HFFc6 (cell line): ENCODE measurements around the gene ENTPD6. TPM values are rescaled to one million over a fixed set of nuclear protein-coding genes. Genes with fewer than 3 reads are reported as not detected.

Experiments used
- DNase-seq: peaks from one replicate; pipeline ENCODE4 v3.0.0-alpha.2; 2018
- H3K27ac Mint-ChIP-seq: 2 replicates; pipeline ENCODE4 v1.8.0; 2020; ENCODE audit warnings: mild to moderate bottlenecking, mixed read lengths
- H3K27me3 Mint-ChIP-seq: 2 replicates; pipeline ENCODE4 v1.8.0; 2021; ENCODE audit warnings: mild to moderate bottlenecking, moderate library complexity, mixed read lengths; ENCODE audit not compliant: insufficient read depth
- H3K36me3 Mint-ChIP-seq: 2 replicates; pipeline ENCODE4 v1.8.0; 2021; ENCODE audit warnings: low read depth, mixed read lengths
- H3K4me1 Mint-ChIP-seq: 2 replicates; pipeline ENCODE4 v1.8.0; 2020; ENCODE audit warnings: low read depth, mixed read lengths
- H3K4me3 Mint-ChIP-seq: 2 replicates; pipeline ENCODE4 v1.8.0; 2020; ENCODE audit warnings: mild to moderate bottlenecking, moderate library complexity, mixed read lengths
- H3K9me3 Mint-ChIP-seq: 2 replicates; pipeline ENCODE4 v1.8.0; 2020; ENCODE audit warnings: mild to moderate bottlenecking, mixed read lengths
- CTCF ChIP-seq: fragments of 200-600 bp; sonication (generic); IDR thresholded peaks from 2 replicates; pipeline ENCODE4 v1.5.0; 2021; ENCODE audit warnings: antibody characterized with exemption, mild to moderate bottlenecking
- total RNA-seq, 6 experiments: library from RNA; stranded (reverse); fragmentation: NEBNext Ultra II Directional; extraction: Animal tissue kit (Norgen Biotek cat#: 25700); gene quantifications; 2 replicates in 1 of 6; 3 replicates in 5 of 6; pipeline ENCODE4 v1.2.3, GENCODE V29; 2021

Gene ENTPD6
- total RNA-seq, 6 experiments from 2014 or later = 46.2 to 53.2 (median 51.6) TPM

DNA sequence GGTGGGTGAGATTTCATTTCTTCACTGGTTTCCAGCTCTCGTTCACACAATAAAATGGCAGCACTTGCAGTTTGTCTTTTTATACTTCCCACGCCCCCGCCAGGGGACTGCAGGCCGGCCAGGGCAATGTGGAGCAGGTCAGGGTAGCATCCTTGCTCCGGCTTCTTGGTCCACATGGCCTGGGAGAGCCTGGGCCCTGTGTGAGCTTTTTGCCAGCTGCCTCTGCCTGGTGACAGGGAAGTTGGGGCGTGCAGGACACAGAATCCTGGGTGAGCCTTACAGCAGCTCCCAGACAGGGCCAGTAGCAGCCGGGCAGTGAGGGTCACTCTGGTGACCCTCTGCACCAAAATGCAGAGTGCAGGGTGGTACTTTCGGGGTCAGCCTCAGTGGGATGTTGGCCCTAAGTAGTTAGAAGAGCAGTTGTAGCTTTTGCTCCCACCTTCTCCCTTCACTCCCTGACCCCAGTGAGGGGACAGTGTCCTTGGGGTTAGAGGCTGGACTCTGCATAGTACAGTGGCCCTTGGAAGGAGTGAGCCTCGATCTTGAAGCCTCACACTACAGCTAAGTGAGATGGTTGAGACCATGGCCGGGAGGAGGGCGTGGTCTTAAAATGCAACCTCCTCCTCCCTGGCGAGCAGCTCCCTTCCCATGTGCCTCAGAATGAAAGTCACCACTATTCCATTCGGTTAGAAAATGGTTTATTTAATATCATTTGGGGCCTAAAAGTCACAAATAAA, 76.1 kb downstream of the ENTPD6 start:
- Mint-ChIP-seq H3K4me1 (no peaks in the 10 kb centered on the region), H3K4me3 (no peak overlapping the region), H3K27me3 (no peaks in the 10 kb centered on the region), H3K9me3 (no peaks in the 10 kb centered on the region), H3K27ac (no peak overlapping the region), H3K36me3 (peaks cover 11% of the 10 kb centered on the region; the same call in 1 of the 2 replicates)
- TF ChIP-seq CTCF = no peak
- DNase-seq = no peak

- no peaks in the 10 kb centered on the region for H3K4me1 Mint-ChIP-seq
- DNase-seq = no peak
- no peak overlapping the region for H3K27ac Mint-ChIP-seq
- peaks cover 2% of the 10 kb centered on the region; the same call in 1 of the 2 replicates for H3K27me3 Mint-ChIP-seq
- H3K9me3 Mint-ChIP-seq = no peaks in the 10 kb centered on the region
- peaks cover 5% of the 10 kb centered on the region; the same call in 1 of the 2 replicates for H3K36me3 Mint-ChIP-seq
- no peak overlapping the region for H3K4me3 Mint-ChIP-seq
- no peak for TF ChIP-seq CTCF
Observed at GRCh38 chr20:25272223-25273000, 76.9 kb downstream of the ENTPD6 start.

DNA sequence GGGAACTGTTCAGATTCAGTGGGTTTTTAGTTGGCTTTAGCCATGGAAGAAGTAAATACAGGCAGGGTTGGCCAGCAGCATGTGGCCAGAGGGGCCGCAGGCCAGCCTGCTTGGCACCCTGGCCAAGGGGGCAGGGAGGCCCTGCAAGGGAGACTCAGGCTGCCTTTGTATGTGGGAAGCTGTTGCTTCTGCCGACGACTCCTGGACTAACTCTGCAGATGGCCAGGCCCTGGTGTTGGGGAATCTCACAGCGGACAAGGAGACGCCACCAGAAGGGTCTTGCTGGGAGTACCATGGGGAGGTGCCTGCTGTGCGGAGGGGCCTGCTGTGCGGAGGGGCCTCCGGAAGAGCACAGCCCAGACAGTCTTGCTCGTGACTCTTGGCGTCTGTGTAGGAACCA, 77.5 kb downstream of the ENTPD6 start:
- Mint-ChIP-seq H3K36me3 (peaks cover 5% of the 10 kb centered on the region; the same call in 1 of the 2 replicates), H3K4me3 (no peak overlapping the region), H3K27ac (no peak overlapping the region), H3K4me1 (no peaks in the 10 kb centered on the region), H3K27me3 (peaks cover 2% of the 10 kb centered on the region; the same call in 1 of the 2 replicates), H3K9me3 (no peaks in the 10 kb centered on the region)
- DNase-seq = no peak
- TF ChIP-seq CTCF = no peak

DNA sequence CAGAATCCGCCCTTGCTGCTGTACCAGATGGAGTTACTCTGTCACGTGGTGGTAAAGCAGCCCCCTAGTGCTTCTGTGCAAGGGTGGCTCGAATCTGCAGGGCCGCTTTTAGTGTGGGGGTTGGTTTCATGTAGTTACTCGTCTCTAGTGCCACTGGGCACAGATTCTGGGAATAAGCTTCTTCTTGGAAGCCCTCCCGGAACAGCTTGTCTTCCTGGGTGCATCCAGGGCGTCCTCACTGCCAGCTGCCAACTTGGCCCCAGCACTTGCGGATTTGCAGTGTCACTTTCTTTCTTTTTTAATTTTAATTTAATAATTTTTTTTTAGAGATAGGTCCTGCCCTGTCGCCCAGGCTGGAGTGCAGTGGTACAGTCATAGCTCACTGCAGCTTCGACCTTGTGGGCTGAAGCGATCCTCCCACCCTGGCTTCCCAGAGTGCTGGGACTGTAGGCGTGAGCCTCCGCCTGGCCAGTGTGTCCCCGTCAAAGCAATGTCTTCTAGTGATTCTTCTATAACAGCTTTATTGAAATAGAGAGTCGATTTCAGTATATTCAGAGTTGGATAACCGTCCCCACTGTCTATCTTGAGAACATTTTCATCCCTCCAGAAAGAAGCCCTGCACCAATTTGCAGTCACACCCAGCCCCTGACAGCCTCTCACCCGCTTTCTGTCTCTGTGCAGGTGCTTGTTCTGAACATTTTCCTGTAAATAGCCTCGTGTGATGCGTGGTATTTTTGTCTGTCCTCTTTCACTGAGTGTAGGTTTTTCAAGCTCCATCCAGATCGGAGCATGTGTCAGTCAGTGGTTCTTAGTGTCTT, 78.2 kb downstream of the ENTPD6 start:
- no peaks in the 10 kb centered on the region for H3K9me3 Mint-ChIP-seq
- peaks cover 5% of the 10 kb centered on the region; the same call in 1 of the 2 replicates for H3K36me3 Mint-ChIP-seq
- TF ChIP-seq CTCF = no peak
- no peaks in the 10 kb centered on the region for H3K4me1 Mint-ChIP-seq
- no peak overlapping the region for H3K27ac Mint-ChIP-seq
- H3K27me3 Mint-ChIP-seq = peaks cover 2% of the 10 kb centered on the region; the same call in 1 of the 2 replicates
- no peak overlapping the region for H3K4me3 Mint-ChIP-seq
- DNase-seq = no peak

DNA sequence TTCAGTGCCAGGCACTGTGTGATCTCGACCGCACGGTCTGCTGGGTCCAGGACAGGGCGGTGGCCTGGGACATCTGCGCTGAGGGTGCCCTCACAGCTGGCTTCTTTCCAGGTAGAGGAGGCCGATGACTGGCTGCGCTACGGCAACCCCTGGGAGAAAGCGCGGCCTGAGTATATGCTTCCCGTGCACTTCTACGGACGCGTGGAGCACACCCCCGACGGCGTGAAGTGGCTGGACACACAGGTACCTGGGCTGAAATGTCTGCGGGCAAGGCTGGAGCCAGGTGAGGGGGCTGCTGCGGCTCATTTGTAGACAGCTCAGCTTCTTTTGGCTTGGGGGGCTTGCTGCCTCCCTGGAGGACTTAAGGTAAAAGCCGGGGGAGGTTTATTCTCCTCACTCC, 79.0 kb downstream of the ENTPD6 start:
- Mint-ChIP-seq H3K27me3 (peaks cover 2% of the 10 kb centered on the region; the same call in 1 of the 2 replicates), H3K4me1 (no peaks in the 10 kb centered on the region), H3K9me3 (no peaks in the 10 kb centered on the region), H3K27ac (no peak overlapping the region), H3K36me3 (no peaks in the 10 kb centered on the region; the same call in 1 of the 2 replicates), H3K4me3 (no peak overlapping the region)
- no peak for DNase-seq
- TF ChIP-seq CTCF = no peak
